Loucy (cell line): ENCODE data around the gene ARRB2.
A peak's percentile ranks its signal among the peaks of the same experiment; 100 is the strongest.

ENCODE experiments used
- H2AFZ ChIP-seq: fragments of 200-600 bp; sonication (generic); 2 replicates; pipeline ENCODE4 v1.6.0; 2016; ENCODE audit warnings: antibody characterized with exemption, mild to moderate bottlenecking, low read length, moderate library complexity
- H3F3A ChIP-seq: fragments of 200-600 bp; 2 replicates; pipeline ENCODE4 v1.6.0; 2016; ENCODE audit warnings: antibody characterized with exemption, low read depth, mild to moderate bottlenecking
- H3K27me3 ChIP-seq: fragments of 200-600 bp; sonication (generic); 2 replicates; pipeline ENCODE4 v1.6.1; 2014; ENCODE audit warnings: low read length, mild to moderate bottlenecking; ENCODE audit not compliant: insufficient read depth, poor library complexity, severe bottlenecking
- H3K36me3 ChIP-seq: fragments of 200-600 bp; sonication (generic); 2 replicates; pipeline ENCODE4 v1.6.1; 2016; ENCODE audit warnings: low read length; ENCODE audit not compliant: insufficient read depth
- H3K4me1 ChIP-seq: fragments of 200-600 bp; sonication (generic); 2 replicates; pipeline ENCODE4 v1.5.1; 2014; ENCODE audit warnings: low read length, mild to moderate bottlenecking; ENCODE audit not compliant: insufficient read depth, poor library complexity, severe bottlenecking
- H3K4me2 ChIP-seq: fragments of 200-600 bp; sonication (generic); 2 replicates; pipeline ENCODE4 v1.6.0; 2014; ENCODE audit warnings: antibody characterized with exemption, low read length, low read depth, mild to moderate bottlenecking; ENCODE audit not compliant: poor library complexity, severe bottlenecking
- H3K4me3 ChIP-seq: fragments of 200-600 bp; sonication (generic); 2 replicates; pipeline ENCODE4 v1.5.1; 2014; ENCODE audit warnings: low read length, mild to moderate bottlenecking, mixed read lengths; ENCODE audit not compliant: poor library complexity, severe bottlenecking
- H3K79me2 ChIP-seq: fragments of 200-600 bp; sonication (generic); 2 replicates; pipeline ENCODE4 v1.6.1; 2014; ENCODE audit warnings: low read length; ENCODE audit not compliant: insufficient read depth
- H3K9ac ChIP-seq: fragments of 200-600 bp; sonication (generic); 2 replicates; pipeline ENCODE4 v1.6.0; 2014; ENCODE audit warnings: mild to moderate bottlenecking, low read depth, low read length, moderate library complexity; ENCODE audit not compliant: poor library complexity, severe bottlenecking
- H3K9me2 ChIP-seq: fragments of 200-600 bp; sonication (generic); replicated peaks from 2 replicates; pipeline ENCODE4 v1.6.1; 2016; ENCODE audit warnings: low read depth, low read length, mixed read lengths
- H3K9me3 ChIP-seq: fragments of 200-600 bp; sonication (generic); 2 replicates; pipeline ENCODE4 v1.6.1; 2014; ENCODE audit warnings: mild to moderate bottlenecking, antibody characterized with exemption, low read length, low read depth; ENCODE audit not compliant: insufficient read depth
- H4K20me1 ChIP-seq: fragments of 200-600 bp; sonication (generic); 2 replicates; pipeline ENCODE4 v1.6.0; 2014; ENCODE audit warnings: antibody characterized with exemption, low read length, mild to moderate bottlenecking; ENCODE audit not compliant: insufficient read depth, poor library complexity, severe bottlenecking
- CTCF ChIP-seq: fragments of 200-600 bp; sonication (generic); conservative IDR thresholded peaks from 2 replicates; pipeline ENCODE4 v1.5.1; 2014; ENCODE audit warnings: mild to moderate bottlenecking, antibody characterized with exemption, low read length
- EZH2phosphoT487 ChIP-seq: fragments of 200-600 bp; IDR thresholded peaks from 2 replicates; pipeline ENCODE4 v1.6.1; 2018; ENCODE audit warnings: antibody characterized with exemption, mild to moderate bottlenecking, moderate library complexity, borderline replicate concordance

ARRB2 gene

GRCh38 chr17:4715063-4715744, 4.8 kb downstream of the ARRB2 start:
- H3K4me2 ChIP-seq = peak overlapping the region; percentile 85
- H3K4me1 ChIP-seq = peaks cover 43% of the 10 kb centered on the region
- no peaks in the 10 kb centered on the region for H3K27me3 ChIP-seq

GRCh38 chr17:4716081-4716480, 5.6 kb downstream of the ARRB2 start:
- H3K9me2 ChIP-seq = no peaks in the 10 kb centered on the region
- peaks cover 23% of the 10 kb centered on the region; the same call in 1 of the 2 replicates for H3K36me3 ChIP-seq
- peaks cover 41% of the 10 kb centered on the region for H3K4me1 ChIP-seq
- H3K9me3 ChIP-seq = no peaks in the 10 kb centered on the region
- H3K27me3 ChIP-seq = no peaks in the 10 kb centered on the region
- no peak for TF ChIP-seq EZH2phosphoT487
- no peak for TF ChIP-seq CTCF
- H3K79me2 ChIP-seq = peaks cover 59% of the 10 kb centered on the region
- peak overlapping the region; percentile 77 for H3K9ac ChIP-seq
- H4K20me1 ChIP-seq = peaks cover 4% of the 10 kb centered on the region
- no peak overlapping the region for H2AFZ ChIP-seq
- H3K4me3 ChIP-seq = peak overlapping the region; percentile 66
- no peaks in the 10 kb centered on the region for H3F3A ChIP-seq
- peak overlapping the region; percentile 85 for H3K4me2 ChIP-seq

More at GRCh38 chr17:4715063-4715744, 4.8 kb downstream of the ARRB2 start:
- no peak for TF ChIP-seq CTCF
- TF ChIP-seq EZH2phosphoT487 = no peak
- Histone ChIP-seq H3F3A (no peaks in the 10 kb centered on the region), H2AFZ (no peak overlapping the region; the same call in 1 of the 2 replicates), H3K9me3 (no peaks in the 10 kb centered on the region), H3K9me2 (no peaks in the 10 kb centered on the region), H3K79me2 (peaks cover 63% of the 10 kb centered on the region), H3K36me3 (peaks cover 23% of the 10 kb centered on the region; the same call in 1 of the 2 replicates), H3K4me3 (peak overlapping the region; percentile 66), H3K9ac (peak overlapping the region; percentile 77), H4K20me1 (peaks cover 4% of the 10 kb centered on the region)

GRCh38 chr17:4717791-4718190, 7.4 kb downstream of the ARRB2 start:
- peaks cover 42% of the 10 kb centered on the region for H3K79me2 ChIP-seq
- H2AFZ ChIP-seq = no peak overlapping the region
- H3K27me3 ChIP-seq = no peaks in the 10 kb centered on the region
- no peak overlapping the region for H3K4me3 ChIP-seq
- H3F3A ChIP-seq = no peaks in the 10 kb centered on the region
- H3K9me2 ChIP-seq = no peaks in the 10 kb centered on the region
- H3K9ac ChIP-seq = no peak overlapping the region
- peaks cover 4% of the 10 kb centered on the region for H4K20me1 ChIP-seq
- no peaks in the 10 kb centered on the region for H3K9me3 ChIP-seq
- H3K4me1 ChIP-seq = peaks cover 25% of the 10 kb centered on the region
- H3K4me2 ChIP-seq = no peak overlapping the region
- peaks cover 23% of the 10 kb centered on the region; the same call in 1 of the 2 replicates for H3K36me3 ChIP-seq
- no peak for TF ChIP-seq EZH2phosphoT487
- TF ChIP-seq CTCF = no peak
